GM21717 (cell line): ENCODE data around the gene GPR143.
"Not testable (repeated sequence)": the region's sequence is repeated elsewhere in the genome, so short reads cannot be mapped to it uniquely, and the experiment has no call there.

ENCODE experiments used
- ATAC-seq: cut with Tn5 transposase; IDR thresholded peaks from one replicate; pipeline ENCODE4 v1.9.1; 2021; ENCODE audit warnings: mild to moderate bottlenecking, moderate library complexity; ENCODE audit not compliant: unreplicated experiment

GPR143 gene

GRCh38 chrX:9770319-9770718, 4.7 kb upstream of the GPR143 start:
- ATAC-seq, result no peak

- ATAC-seq, result not testable (repeated sequence)
Observed at GRCh38 chrX:9768321-9768839, 2.7 kb upstream of the GPR143 start.

GRCh38 chrX:9767375-9767774, 1.7 kb upstream of the GPR143 start:
- no peak for ATAC-seq

DNA sequence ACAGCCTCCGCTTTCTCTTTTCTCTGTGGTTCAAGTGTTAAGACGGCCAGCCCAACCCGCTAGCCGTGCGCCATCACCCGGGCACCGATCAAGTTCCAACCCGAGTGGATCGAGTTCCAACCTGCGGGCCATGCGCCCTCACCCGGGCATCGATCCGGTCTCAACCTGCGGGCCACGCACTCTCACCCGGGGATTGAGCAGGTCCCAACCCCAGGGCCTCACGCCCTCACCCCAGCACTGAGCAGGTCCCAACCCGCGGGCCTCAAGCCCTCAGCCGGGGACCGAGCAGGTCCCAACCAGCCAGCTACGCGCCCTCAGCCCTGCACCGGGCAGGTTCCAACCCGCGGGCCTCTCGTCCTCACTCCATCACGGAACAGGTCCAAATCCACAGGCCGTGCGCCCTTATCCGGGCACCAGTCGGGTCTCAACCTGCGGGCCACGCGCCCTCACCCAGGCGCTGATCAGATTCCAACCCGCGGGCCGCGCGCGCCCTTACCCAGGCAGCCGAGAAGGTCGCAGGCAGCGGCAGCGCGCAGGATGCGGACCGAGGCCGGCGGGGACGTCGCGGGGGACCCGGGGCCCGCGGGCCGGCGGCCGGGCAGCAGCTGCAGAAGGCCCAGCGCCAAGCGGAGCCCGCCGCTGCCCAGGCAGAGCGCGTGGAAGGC, 443 bp downstream of the GPR143 start:
- no peak for ATAC-seq

- ATAC-seq, result no peak
Observed at GRCh38 chrX:9759337-9759736, 6.3 kb downstream of the GPR143 start.

DNA sequence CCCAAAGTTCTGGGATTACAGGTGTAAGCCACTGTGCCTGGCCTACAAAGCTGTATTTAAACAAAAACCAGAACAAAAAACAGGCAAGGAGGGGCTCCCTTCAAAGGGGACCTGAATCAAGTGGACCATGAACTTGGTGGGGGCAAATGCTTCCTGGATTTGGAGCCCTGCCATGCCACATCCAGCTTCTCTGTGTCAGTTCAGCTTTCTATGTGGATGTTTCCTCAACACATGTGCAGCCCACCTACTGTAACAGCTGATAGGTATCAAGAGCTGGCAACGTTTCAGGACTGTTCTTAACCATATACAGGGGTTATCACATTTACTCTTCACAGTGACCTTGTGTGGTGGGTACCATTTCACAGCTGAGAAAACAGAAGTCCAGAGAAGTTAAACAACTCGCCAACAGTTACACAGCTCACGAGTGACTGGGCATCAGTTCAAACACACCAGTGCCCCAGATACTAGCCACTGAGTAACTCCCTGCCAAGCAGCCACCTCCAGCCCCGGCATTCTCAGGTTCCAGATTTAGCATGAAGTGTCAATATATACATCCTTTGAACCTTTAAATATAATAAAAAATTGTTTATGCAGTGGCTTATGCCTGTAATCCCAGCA, 7.5 kb downstream of the GPR143 start:
- no peak for ATAC-seq

DNA sequence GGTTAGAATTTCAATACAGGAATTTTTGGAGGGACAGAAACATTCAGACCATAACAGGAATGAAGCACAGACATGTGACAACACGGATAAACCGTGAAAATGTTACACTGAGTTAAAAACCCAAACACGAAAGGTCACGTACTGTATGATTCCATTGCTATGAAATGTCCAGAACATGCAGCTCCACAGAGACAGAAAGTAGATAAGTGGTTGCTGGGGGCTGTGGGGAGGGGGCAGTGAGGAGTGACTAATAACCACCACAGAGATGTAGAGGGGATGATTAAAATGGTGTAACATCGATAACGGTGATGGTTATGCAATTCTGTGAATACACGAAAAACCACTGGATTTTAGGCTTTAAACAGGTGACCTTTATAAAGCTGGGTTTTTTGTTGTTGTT, 8.3 kb downstream of the GPR143 start:
- ATAC-seq, result no peak

DNA sequence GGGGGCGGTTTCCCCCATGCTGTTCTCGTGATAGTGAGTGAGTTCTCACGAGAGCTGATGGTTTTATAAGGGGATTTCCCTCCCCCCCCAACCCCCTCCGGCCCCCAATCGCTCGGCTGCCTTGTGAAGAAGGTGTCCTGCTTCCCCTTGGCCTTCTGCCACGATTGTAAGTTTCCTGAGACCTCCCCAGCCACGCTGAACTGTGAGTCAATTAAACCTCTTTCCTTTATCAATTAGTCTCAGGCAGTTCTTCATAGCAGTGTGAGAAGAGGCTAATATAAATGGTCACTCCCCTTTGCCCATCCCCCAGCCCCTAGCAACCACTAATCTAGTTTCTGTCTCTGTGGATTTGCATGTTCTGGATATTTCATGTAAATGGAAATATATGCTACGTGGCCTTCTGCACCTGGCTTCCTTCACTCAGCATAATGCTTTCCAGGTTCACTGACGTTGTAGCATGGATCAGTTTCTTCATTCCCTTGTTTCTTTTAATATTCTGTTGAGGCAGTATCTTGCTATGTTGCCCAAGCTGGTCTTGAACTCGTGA, 16.4 kb downstream of the GPR143 start:
- ATAC-seq, result no peak

- no peak for ATAC-seq
Observed at GRCh38 chrX:9747644-9748043, 18.0 kb downstream of the GPR143 start.

GRCh38 chrX:9746148-9746888, 19.3 kb downstream of the GPR143 start:
- no peak for ATAC-seq

- ATAC-seq, result no peak
Observed at GRCh38 chrX:9745417-9746115, 20.1 kb downstream of the GPR143 start.

- ATAC-seq, result no peak
Observed at GRCh38 chrX:9739130-9739529, 26.5 kb downstream of the GPR143 start.

DNA sequence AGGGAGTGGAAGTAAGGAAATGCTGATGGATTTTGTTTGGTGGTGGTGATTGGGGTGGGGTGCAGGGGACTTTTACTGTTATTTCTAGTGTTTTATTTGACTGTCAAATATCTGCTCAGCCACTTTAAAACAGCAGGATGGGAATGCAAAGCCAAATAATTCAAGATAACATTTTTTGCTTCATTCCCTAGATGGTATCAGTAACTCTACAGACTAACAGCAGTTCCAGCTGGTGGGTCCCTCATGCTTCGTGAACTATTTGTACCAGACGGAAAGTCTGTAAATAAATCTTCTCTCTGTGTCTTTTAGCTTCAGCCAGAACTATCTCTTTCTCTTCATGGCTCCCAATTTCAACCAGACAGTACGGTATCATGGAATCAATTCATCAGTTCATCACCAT, 27.5 kb downstream of the GPR143 start:
- ATAC-seq, result no peak

GRCh38 chrX:9737363-9737762, 28.3 kb downstream of the GPR143 start:
- ATAC-seq, result no peak

GRCh38 chrX:9730752-9731151, 34.9 kb downstream of the GPR143 start:
- no peak for ATAC-seq

- no peak for ATAC-seq
Observed at GRCh38 chrX:9730078-9730477, 35.6 kb downstream of the GPR143 start.

GRCh38 chrX:9729171-9729885, 36.3 kb downstream of the GPR143 start:
- ATAC-seq, result no peak

- no peak for ATAC-seq
Observed at GRCh38 chrX:9728261-9728660, 37.4 kb downstream of the GPR143 start.

- ATAC-seq, result no peak
Observed at GRCh38 chrX:9724711-9725110, 40.9 kb downstream of the GPR143 start.

GRCh38 chrX:9717376-9717775, 48.3 kb downstream of the GPR143 start:
- ATAC-seq, result no peak
